Measurements from ENCODE around the gene PRDM16.
A peak's percentile ranks its signal among the peaks of the same experiment; 100 is the strongest.

PRDM16 gene

GRCh38 chr1:3413975-3414710, 345.1 kb downstream of the PRDM16 start:
- Histone ChIP-seq H3K9me2 (ENCODE audit: low read depth, low read length) (no peaks in the 10 kb centered on the region), H3K79me2 (ENCODE audit: insufficient read depth, low read length) (no peaks in the 10 kb centered on the region), H3K4me1 (ENCODE audit: insufficient read depth, low read length, severe bottlenecking) (no peaks in the 10 kb centered on the region), H3K9ac (ENCODE audit: low read length) (no peak overlapping the region), H4K20me1 (ENCODE audit: insufficient read depth, low read length) (no peaks in the 10 kb centered on the region), H3K4me2 (ENCODE audit: low read length) (no peak overlapping the region), H3K27me3 (ENCODE audit: insufficient read depth, low read length) (0 out of 2 replicates have a peak, but pooled peaks cover 5% of the 10 kb centered on the region), H3K27ac (ENCODE audit: low read depth, low read length, poor library complexity, severe bottlenecking) (no peak overlapping the region), H3F3A (ENCODE audit: insufficient read depth, low read length) (no peaks in the 10 kb centered on the region), H2AFZ (ENCODE audit: low read length) (no peak overlapping the region), H3K36me3 (ENCODE audit: insufficient read depth, low read length) (no peaks in the 10 kb centered on the region), H3K9me3 (ENCODE audit: low read length) (peaks cover 4% of the 10 kb centered on the region; the same call in 1 of the 2 replicates), H3K4me3 (ENCODE audit: low read depth, low read length, poor library complexity, severe bottlenecking) (no peak overlapping the region)
- TF ChIP-seq EZH2 (IDR thresholded peaks at IDR 0.05; ENCODE audit: borderline replicate concordance, low read length) (no peak), CTCF (IDR thresholded peaks at IDR 0.05; ENCODE audit: low read length) (no peak)

- Histone ChIP-seq H3K79me2 (ENCODE audit: insufficient read depth, low read length) (no peaks in the 10 kb centered on the region), H3K9ac (ENCODE audit: low read length) (no peak overlapping the region), H3K9me3 (ENCODE audit: low read length) (peaks cover 4% of the 10 kb centered on the region; the same call in 1 of the 2 replicates), H3K9me2 (ENCODE audit: low read depth, low read length) (no peaks in the 10 kb centered on the region), H3K4me3 (ENCODE audit: low read depth, low read length, poor library complexity, severe bottlenecking) (no peak overlapping the region), H3K27me3 (ENCODE audit: insufficient read depth, low read length) (0 out of 2 replicates have a peak, but pooled peaks cover 5% of the 10 kb centered on the region), H3K36me3 (ENCODE audit: insufficient read depth, low read length) (no peaks in the 10 kb centered on the region), H2AFZ (ENCODE audit: low read length) (no peak overlapping the region), H3K4me1 (ENCODE audit: insufficient read depth, low read length, severe bottlenecking) (no peaks in the 10 kb centered on the region), H3K4me2 (ENCODE audit: low read length) (no peak overlapping the region), H3K27ac (ENCODE audit: low read depth, low read length, poor library complexity, severe bottlenecking) (no peak overlapping the region), H3F3A (ENCODE audit: insufficient read depth, low read length) (no peaks in the 10 kb centered on the region), H4K20me1 (ENCODE audit: insufficient read depth, low read length) (no peaks in the 10 kb centered on the region)
- TF ChIP-seq EZH2 (IDR thresholded peaks at IDR 0.05; ENCODE audit: borderline replicate concordance, low read length) (no peak), CTCF (IDR thresholded peaks at IDR 0.05; ENCODE audit: low read length) (no peak)
These were observed 346.5 kb downstream of the PRDM16 start for GRCh38 chr1:3415260-3416090.

GRCh38 chr1:3417082-3417739, 348.2 kb downstream of the PRDM16 start:
- no peaks in the 10 kb centered on the region for H3K36me3 ChIP-seq (ENCODE audit: insufficient read depth, low read length)
- no peaks in the 10 kb centered on the region for H3K4me1 ChIP-seq (ENCODE audit: insufficient read depth, low read length, severe bottlenecking)
- H3K9me3 ChIP-seq (ENCODE audit: low read length): peaks cover 4% of the 10 kb centered on the region; the same call in 1 of the 2 replicates
- H3F3A ChIP-seq (ENCODE audit: insufficient read depth, low read length): no peaks in the 10 kb centered on the region
- H3K27me3 ChIP-seq (ENCODE audit: insufficient read depth, low read length): 0 out of 2 replicates have a peak, but pooled peaks cover 5% of the 10 kb centered on the region
- H3K9me2 ChIP-seq (ENCODE audit: low read depth, low read length): no peaks in the 10 kb centered on the region
- no peak overlapping the region for H2AFZ ChIP-seq (ENCODE audit: low read length)
- H4K20me1 ChIP-seq (ENCODE audit: insufficient read depth, low read length): no peaks in the 10 kb centered on the region
- no peaks in the 10 kb centered on the region for H3K79me2 ChIP-seq (ENCODE audit: insufficient read depth, low read length)
- H3K4me3 ChIP-seq (ENCODE audit: low read depth, low read length, poor library complexity, severe bottlenecking): no peak overlapping the region
- TF ChIP-seq EZH2 (IDR thresholded peaks at IDR 0.05; ENCODE audit: borderline replicate concordance, low read length) (no peak), CTCF (IDR thresholded peaks at IDR 0.05; ENCODE audit: low read length) (peak; percentile 64; the same call in 1 of the 2 replicates)
- H3K27ac ChIP-seq (ENCODE audit: low read depth, low read length, poor library complexity, severe bottlenecking): no peak overlapping the region
- no peak overlapping the region for H3K4me2 ChIP-seq (ENCODE audit: low read length)
- H3K9ac ChIP-seq (ENCODE audit: low read length): no peak overlapping the region

Data from OCI-LY1 (cell line).